GM20431 (cell line): ENCODE measurements around the gene AADACL3.
"Not testable (repeated sequence)": the region's sequence is repeated elsewhere in the genome, so short reads cannot be mapped to it uniquely, and the experiment has no call there.

ENCODE experiments used
- in situ Hi-C: fragments of 300-500 bp; cut with MseI, MboI; formaldehyde crosslinking; loops from one replicate; pipeline ENCODE4 v1.15.0; 2020; ENCODE audit warnings: low sequenced_read_pairs; ENCODE audit not compliant: unreplicated experiment

The AADACL3 gene, protein sequence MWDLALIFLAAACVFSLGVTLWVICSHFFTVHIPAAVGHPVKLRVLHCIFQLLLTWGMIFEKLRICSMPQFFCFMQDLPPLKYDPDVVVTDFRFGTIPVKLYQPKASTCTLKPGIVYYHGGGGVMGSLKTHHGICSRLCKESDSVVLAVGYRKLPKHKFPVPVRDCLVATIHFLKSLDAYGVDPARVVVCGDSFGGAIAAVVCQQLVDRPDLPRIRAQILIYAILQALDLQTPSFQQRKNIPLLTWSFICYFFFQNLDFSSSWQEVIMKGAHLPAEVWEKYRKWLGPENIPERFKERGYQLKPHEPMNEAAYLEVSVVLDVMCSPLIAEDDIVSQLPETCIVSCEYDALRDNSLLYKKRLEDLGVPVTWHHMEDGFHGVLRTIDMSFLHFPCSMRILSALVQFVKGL

DNA sequence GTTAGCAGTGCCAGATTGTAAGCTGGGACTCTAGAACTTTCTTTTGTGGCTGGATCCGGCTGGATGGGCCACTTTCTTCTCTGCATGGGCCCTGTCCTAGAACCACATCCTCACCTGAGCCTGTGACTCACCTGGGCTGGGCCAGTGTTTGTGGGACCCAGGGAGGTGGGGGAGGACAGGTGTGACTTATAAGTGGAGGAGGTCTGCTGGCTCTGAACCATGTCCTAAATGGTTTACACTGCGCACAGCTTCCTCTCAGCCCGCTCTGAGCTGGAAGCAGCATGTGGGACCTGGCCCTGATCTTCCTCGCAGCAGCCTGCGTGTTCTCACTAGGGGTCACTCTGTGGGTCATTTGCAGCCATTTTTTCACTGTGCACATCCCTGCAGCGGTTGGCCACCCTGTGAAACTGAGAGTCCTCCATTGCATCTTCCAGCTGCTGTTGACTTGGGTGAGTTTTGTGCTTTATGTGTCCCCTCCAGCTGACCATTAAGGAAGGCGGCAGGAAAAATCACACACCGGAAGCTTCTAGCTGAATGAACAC lies at the start of gene AADACL3:
Gene AADACL3, plus strand, starts transcription at position 215 of the 542 bp plus-strand sequence. Its CDS starts 67 bp downstream, at position 282.
- in situ Hi-C loops: no loop called here

DNA sequence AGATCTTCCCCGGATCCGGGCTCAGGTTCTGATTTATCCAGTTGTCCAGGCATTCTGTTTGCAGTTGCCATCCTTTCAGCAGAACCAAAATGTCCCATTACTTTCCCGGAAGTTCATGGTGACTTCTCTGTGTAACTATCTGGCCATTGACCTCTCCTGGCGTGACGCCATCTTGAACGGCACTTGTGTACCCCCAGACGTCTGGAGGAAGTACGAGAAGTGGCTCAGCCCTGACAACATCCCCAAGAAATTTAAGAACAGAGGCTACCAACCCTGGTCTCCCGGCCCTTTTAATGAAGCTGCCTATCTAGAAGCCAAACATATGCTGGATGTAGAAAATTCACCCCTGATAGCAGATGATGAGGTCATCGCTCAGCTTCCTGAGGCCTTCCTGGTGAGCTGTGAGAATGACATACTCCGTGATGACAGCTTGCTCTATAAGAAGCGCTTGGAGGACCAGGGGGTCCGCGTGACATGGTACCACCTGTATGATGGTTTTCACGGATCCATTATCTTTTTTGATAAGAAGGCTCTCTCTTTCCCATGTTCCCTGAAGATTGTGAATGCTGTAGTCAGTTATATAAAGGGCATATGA lies 49.7 kb upstream of the AADACL3 start:
- in situ Hi-C loops: no loop called here

- in situ Hi-C loops: no loop called here
Measured at GRCh38 chr1:12669529-12670068, 46.3 kb upstream of the AADACL3 start.

DNA sequence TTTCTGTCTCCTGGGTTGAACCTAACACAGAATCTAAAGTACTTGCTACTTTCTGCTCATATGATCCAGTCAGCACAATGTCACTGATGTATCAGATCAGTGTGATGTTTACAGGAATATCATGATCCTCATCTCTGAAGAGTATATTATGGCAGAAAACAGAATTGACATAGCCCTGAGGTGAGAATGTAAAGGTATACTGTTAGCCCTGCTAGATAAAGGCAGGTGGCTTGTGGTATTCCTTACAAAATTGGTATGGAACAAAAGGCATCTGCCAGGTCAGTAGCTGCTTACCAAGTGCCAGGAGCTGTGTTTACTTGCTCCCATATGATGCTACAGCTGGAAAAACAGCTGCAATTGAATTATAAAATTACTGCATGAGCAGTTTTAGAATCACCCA lies 41.6 kb upstream of the AADACL3 start:
- in situ Hi-C loops: no loop called here

GRCh38 chr1:12676122-12676521 lies 39.8 kb upstream of the AADACL3 start:
- in situ Hi-C loops: not testable (repeated sequence)

- in situ Hi-C loops: no loop called here
Measured at GRCh38 chr1:12677565-12677964, 38.3 kb upstream of the AADACL3 start.

- in situ Hi-C loops: no loop called here
Measured at GRCh38 chr1:12678350-12678749, 37.6 kb upstream of the AADACL3 start.

DNA sequence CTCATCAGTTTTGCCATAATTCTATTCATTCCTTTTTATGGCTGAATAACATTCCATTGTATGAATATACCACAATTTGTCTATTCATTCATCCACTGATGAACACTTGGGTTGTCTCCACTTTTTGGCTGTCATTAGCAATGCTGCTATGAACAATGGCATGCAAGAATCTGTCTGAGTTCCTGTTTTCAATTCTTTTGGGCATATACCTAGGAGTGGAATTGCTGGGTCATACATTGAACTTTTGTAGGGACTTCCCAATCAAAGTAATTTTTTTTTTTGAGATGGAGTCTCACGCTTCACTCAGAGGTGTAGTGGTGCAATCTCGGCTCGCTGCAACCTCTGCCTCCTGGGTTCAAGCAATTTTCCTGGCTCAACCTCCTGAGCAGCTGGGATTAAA lies 37.1 kb upstream of the AADACL3 start:
- in situ Hi-C loops: no loop called here

- in situ Hi-C loops: no loop called here
Measured at GRCh38 chr1:12690156-12690555, 25.8 kb upstream of the AADACL3 start.

DNA sequence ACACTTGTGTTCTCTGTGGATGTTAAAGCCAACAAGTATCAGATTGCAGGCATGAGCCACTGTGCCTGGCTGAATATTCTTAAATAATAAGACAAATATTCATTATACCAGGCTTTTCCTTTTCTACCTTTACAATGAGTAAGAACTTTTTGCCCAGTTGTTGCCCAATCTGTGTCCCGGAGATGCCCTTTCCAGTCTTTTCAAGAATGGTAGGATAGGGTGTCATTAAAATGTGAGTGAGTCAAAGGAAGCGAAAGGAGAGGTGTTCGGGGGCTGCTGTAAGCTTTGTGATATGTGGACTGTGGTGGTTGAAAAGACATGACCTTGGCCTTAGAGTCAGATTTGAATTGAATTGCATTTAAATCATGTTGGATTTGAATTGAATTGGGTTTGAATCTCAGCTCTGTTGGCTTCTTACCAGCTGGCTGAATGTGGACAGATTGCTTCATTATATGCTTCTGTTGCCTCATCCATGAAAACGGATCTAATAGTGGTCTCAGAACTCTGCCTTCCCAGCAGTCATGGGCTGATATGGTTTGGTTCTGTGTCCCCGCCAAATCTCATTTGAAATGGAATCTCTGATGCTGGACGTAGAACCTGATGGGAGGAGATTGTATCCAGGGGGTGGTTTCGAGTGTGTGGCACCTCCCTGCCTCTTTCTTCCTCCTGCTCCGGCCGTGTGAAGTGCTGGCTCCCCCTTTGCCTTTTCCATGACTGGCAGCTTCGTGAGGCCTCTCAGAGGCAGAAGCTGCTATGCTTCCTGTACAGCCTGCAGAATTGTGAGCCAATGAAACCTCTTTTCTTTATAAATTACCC lies 22.7 kb upstream of the AADACL3 start:
- in situ Hi-C loops: no loop called here

GRCh38 chr1:12696658-12697057 lies 19.3 kb upstream of the AADACL3 start:
- in situ Hi-C loops: no loop called here

GRCh38 chr1:12697397-12697796 lies 18.5 kb upstream of the AADACL3 start:
- in situ Hi-C loops: no loop called here

GRCh38 chr1:12703821-12704451 lies 12.0 kb upstream of the AADACL3 start:
- in situ Hi-C loops: no loop called here

GRCh38 chr1:12706061-12706460 lies 9.8 kb upstream of the AADACL3 start:
- in situ Hi-C loops: no loop called here

DNA sequence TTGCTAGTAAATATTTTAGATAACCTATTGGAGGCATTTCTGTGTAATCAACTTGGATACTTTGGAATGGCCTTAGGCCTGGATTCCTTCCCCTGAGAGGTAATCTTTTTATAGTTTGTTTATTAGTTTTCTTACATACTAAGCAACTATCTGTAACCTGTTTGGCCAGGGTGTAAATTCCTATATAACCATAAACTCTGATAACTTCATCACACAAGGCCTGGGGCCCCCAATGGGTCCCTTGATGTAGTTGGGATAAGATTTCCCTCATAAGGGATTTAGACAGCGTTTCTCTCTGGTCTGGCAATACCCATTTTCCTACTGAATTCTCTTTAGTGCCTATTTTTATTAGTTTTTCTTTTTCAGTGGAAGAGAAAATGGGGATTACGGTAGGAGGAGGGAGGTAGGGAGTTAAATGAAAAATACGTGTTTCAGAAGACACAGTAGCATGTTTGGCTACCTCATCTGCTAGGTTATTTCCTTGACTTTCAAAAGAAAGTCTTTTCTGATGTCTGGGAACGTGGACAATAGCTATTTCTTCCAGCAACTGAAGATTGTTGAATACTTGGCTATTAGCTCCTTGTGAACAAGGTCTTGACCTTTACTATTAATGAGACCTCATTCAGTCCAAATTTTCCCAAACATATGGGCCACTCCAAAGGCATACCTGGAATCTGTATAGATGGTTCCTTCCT lies 7.4 kb upstream of the AADACL3 start:
- in situ Hi-C loops: no loop called here

GRCh38 chr1:12709091-12709491 lies 6.8 kb upstream of the AADACL3 start:
- in situ Hi-C loops: no loop called here

GRCh38 chr1:12709696-12710095 lies 6.2 kb upstream of the AADACL3 start:
- in situ Hi-C loops: no loop called here

DNA sequence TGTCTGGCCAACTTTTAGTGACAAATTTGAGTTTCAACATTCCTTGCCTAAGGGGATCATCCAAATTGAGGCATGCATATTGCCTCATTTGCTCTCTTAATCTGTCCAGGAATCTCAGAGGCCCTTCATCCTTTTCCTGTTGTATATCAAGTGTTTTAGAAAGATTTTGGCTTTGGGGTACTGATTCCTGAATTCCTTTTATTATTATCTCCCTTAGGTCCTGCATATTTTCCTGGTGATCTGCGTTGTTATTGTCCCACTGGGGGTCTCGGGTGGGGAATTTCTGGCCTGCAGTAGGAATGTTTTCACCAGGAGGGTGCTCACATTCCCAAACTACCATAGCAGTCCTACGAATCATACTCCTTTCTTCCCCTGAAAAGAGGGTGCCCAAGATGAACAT lies 4.4 kb upstream of the AADACL3 start:
- in situ Hi-C loops: no loop called here

- in situ Hi-C loops: no loop called here
Measured at GRCh38 chr1:12712076-12712475, 3.8 kb upstream of the AADACL3 start.
